Choroid plexus epithelial cell (primary cell): Measurements from ENCODE around the gene IP6K3.

Experiments
- DNase-seq: peaks from one replicate; pipeline ENCODE4 v3.0.0-alpha.2; 2010; ENCODE audit warnings: low read depth
- H3K4me3 ChIP-seq: 2 replicates; pipeline ENCODE4 v1.5.1; 2011; ENCODE audit warnings: low read depth, mild to moderate bottlenecking, control low read depth, low read length, moderate library complexity
- CTCF ChIP-seq: conservative IDR thresholded peaks from 2 replicates; pipeline ENCODE4 v1.5.1; 2011; ENCODE audit warnings: low read depth, mild to moderate bottlenecking, control low read depth, inconsistent platforms, low read length, moderate library complexity

Gene IP6K3

GRCh38 chr6:33733709-33734007 lies 13.0 kb downstream of the IP6K3 start:
- DNase-seq, result no peak
- TF ChIP-seq CTCF, result no peak
- no peak overlapping the region for H3K4me3 ChIP-seq

GRCh38 chr6:33732817-33733708 lies 13.6 kb downstream of the IP6K3 start:
- peak; percentile 18 for DNase-seq
- no peak for TF ChIP-seq CTCF
- no peak overlapping the region for H3K4me3 ChIP-seq

- TF ChIP-seq CTCF, result no peak
- DNase-seq, result no peak
- no peak overlapping the region for H3K4me3 ChIP-seq
Measured at GRCh38 chr6:33732385-33732784, 14.3 kb downstream of the IP6K3 start.

GRCh38 chr6:33731751-33732282 lies 14.9 kb downstream of the IP6K3 start:
- TF ChIP-seq CTCF, result no peak
- no peak overlapping the region for H3K4me3 ChIP-seq
- DNase-seq, result no peak

GRCh38 chr6:33731035-33731434 lies 15.7 kb downstream of the IP6K3 start:
- no peak overlapping the region for H3K4me3 ChIP-seq
- DNase-seq, result no peak
- TF ChIP-seq CTCF, result no peak

GRCh38 chr6:33730611-33731010 lies 16.1 kb downstream of the IP6K3 start:
- TF ChIP-seq CTCF, result no peak
- H3K4me3 ChIP-seq, result no peak overlapping the region
- no peak for DNase-seq

GRCh38 chr6:33729059-33729458 lies 17.6 kb downstream of the IP6K3 start:
- no peak for DNase-seq
- TF ChIP-seq CTCF, result no peak
- no peak overlapping the region for H3K4me3 ChIP-seq
